ENCODE results near the gene RIT2.
A peak's percentile ranks its signal among the peaks of the same experiment; 100 is the strongest.

RIT2 gene

DNA sequence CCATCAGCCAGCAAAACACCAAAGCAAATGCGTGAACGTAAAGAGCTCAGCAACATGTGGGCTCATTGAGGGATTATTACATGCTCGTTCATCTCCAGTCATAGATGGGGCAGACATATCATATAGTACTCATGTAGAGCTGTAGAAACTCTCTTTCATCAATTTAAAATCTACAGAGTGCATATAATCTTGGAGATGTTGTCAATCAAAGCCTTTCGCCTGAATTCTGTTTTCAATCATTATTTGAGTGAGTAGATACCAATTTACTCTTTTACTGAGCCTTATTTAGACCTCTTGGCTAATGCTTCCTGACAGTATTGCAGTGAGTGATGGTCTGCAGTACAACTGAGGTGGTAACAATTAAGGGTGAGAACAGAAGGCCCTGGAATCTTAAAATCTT, 7.0 kb downstream of the RIT2 start:
- DNase-seq: no peak
- intact Hi-C loops (cut with DNase I): no loop called here

DNA sequence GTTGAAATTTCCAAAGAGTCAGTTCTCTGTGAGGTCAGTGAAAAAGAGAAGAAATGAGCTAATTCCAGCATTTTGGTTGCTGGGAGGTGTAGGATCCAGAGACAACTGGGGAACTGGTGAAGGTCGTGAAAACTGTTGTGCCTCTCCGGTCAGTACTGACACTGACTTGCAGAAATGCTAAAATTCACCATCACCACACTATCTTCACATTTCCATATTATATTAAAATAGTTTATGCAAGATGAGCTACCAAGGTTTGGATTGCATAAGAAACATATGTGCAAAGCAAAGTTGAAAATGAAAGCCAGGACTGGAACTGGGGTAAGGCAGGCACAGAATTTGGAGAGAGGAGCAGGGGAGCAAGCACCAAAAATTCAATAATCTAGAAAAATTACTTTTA, 21.8 kb downstream of the RIT2 start:
- intact Hi-C loops (cut with DNase I): no loop called here
- DNase-seq: no peak

DNA sequence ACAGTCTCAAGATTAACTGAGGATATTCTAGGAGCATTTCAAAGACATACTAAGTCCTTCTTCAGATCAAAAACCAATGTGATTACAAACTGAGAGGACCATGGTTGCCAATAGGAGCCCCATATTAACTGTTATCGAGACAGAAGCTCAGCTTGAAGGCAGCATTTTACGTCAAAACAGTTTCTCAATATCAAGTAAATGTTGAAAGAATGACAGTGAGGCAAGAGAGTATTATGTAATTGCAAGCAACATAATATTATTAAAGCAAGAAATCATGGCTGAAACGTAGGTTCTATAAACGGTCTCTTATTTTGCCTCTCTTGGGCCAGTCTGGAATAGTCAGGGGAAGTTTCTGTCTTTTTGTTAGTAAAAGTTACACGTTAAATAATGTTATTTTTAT, 22.9 kb downstream of the RIT2 start:
- no peak for DNase-seq
- intact Hi-C loops (cut with DNase I): no loop called here

- intact Hi-C loops (cut with DNase I): no loop called here
These were observed 34.1 kb downstream of the RIT2 start for GRCh38 chr18:43081396-43081795.

DNA sequence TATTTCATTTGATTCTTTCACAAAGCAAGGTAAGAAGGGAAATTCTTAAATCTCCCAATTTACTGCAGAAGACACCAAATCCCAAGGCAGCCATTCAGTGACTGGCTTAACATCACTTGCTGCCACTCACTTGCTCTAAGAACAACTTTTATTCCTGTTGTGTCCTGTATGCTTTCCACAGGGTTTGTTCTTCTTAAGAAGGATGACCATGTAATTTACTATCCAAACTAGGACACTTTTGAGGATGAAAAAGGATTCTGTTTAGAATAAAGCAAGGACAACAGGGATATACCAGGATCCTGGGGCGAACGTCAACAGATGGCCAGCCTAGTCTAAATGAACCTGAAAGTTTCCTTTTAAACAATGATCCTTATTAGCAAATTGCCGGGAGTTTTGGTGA, 34.8 kb downstream of the RIT2 start:
- DNase-seq: no peak
- intact Hi-C loops (cut with DNase I): no loop called here

More at GRCh38 chr18:43081396-43081795, 34.1 kb downstream of the RIT2 start:
- DNase-seq: no peak

DNA sequence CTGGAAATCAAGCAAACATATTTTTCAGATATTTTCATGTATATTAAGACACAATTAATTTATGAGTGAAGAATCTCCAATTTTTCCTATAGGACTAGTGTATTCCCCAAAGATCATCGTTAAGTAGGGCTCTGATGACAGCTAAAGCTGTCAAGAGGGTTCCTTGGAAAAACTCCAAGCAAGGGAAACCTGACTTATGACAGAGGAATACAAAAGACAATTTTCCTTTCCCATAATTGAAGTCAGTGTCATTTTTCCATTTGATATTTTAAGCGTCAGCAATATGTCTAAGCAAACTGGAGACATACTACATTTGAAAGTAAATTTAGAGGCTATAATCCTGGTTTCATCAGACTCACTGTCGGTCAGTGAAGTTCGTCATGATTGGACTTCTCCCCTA, 36.1 kb downstream of the RIT2 start:
- intact Hi-C loops (cut with DNase I): no loop called here
- DNase-seq: peak in 1 of 42 donors; percentile 33

- intact Hi-C loops (cut with DNase I): no loop called here
- DNase-seq: no peak
These were observed 36.9 kb downstream of the RIT2 start for GRCh38 chr18:43078478-43079092.

DNA sequence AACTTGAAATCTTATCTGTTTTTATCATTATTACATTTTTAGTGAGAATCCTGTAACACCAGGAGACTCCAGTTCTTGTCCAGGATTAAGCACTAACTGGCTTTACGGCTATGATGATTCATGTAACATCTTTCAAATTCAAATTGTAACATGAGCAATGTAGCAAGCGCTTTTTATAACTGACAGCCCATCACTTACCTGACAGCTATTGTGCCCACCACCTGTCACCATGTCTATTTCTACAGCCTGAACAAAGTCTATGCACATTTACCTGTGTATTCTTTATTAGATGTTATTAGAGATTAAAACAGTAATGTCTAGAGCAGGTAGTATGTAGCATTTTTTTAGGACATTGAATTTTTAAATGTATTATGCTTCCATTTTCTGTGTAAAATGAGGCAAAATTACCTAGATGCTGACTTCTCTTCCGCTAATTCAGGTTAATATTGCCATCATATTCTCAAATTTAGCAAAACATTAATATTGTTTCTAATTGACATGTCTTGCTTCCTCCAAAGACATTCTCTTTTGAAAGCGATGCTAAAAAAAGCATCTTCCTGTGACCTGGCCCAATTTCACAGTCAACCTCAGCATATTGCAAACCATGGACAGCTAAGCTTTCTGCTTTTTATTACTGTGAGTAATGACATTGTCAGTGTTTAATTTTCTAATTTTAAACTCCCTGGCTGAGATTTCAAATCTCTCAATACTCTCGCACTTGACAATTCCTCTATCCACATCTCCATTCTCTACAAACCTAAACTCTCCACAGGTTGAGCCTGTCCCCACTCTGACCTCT, 37.8 kb downstream of the RIT2 start:
- peak in 18 of 42 donors; percentile 6 to 76 (median 28) for DNase-seq
- intact Hi-C loops (cut with DNase I): no loop called here

DNA sequence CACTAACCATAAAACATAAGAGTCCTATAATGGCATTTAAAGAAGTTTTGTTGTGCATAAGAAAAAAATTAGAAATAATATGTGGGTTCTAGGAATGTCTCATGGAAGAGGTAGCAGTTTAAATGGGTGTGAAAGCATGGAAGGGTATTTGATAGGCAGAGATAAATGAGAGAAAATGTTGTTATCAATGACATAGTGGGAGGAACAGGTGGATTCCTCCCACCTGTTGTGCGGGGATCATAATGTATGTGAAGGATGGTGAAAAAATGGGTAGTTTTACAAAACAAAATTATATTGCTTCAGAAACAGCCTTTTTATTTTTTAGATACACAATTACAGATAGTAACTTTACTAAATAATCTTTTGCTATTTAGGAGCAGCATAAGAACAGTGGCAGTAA, 41.7 kb downstream of the RIT2 start:
- intact Hi-C loops (cut with DNase I): no loop called here
- DNase-seq: no peak

GRCh38 chr18:43068781-43069180, 46.7 kb downstream of the RIT2 start:
- no peak for DNase-seq
- intact Hi-C loops (cut with DNase I): no loop called here

DNA sequence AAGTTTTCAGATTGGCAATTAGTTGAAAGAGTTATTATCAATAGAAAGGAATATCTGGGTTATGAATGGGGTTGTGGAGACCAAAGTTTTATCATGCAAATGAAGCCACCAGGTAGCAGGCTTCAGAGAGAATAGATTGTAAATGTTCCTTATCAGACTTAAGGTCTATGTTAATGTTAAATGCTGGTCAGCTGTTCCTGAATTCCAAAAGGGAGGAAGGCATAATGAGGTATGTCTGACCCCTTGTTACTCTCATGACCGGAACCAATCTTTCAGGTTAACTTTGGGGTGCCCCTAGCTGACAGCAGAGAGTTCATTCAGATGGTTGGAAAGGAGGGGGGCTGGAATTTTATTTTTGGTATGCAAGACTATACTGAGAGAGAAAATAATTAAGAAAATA, 47.9 kb downstream of the RIT2 start:
- no peak for DNase-seq
- intact Hi-C loops (cut with DNase I): no loop called here

- intact Hi-C loops (cut with DNase I): no loop called here
- DNase-seq: peak; percentile 10 to 87 (median 46)
These were observed 53.7 kb downstream of the RIT2 start for GRCh38 chr18:43061816-43062215.

DNA sequence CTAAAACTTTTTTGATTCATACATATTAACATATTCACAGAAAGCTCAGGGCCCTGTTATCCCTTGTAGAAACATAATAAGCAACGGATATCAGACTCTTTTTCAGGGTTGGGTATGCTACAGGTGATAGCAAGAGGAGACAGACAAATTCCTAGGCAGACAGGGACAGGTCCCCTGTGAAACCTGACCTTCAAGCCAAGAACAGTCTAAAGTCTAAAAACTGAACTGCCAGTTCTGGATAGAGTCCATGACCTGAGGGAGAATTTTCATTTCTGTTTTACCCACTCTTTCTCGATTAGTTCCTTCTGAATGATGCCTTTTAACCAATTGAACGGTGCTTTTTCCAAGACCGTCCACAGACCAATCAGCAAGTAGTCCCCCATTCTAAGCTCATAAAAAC, 54.2 kb downstream of the RIT2 start:
- no peak for DNase-seq
- intact Hi-C loops (cut with DNase I): no loop called here

- DNase-seq: no peak
- intact Hi-C loops (cut with DNase I): no loop called here
These were observed 55.5 kb downstream of the RIT2 start for GRCh38 chr18:43060020-43060419.

GRCh38 chr18:43054815-43055519, 60.5 kb downstream of the RIT2 start:
- no peak for DNase-seq
- intact Hi-C loops (cut with DNase I): no loop called here

GRCh38 chr18:43049021-43049420, 66.5 kb downstream of the RIT2 start:
- intact Hi-C loops (cut with DNase I): no loop called here
- DNase-seq: no peak

DNA sequence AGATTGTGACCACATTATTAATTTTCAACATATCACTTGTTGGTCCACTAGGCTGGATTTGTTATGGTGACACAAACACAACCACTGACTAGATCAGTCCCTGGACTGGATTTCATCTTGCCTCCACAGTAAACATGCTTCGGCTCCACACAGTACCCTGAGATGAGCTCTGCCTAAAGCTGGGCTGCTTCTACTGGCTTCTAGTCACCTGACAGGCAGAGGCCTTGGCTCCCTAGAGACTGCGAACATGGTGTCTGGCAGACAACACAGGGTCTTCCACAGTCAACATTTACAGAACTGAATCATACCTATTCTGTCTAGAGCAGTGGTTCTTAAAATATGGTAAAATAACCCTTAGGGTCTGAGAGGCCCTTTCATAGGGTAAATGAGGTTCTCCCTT, 69.2 kb downstream of the RIT2 start:
- DNase-seq: peak in 1 of 42 donors; percentile 5
- intact Hi-C loops (cut with DNase I): no loop called here

DNA sequence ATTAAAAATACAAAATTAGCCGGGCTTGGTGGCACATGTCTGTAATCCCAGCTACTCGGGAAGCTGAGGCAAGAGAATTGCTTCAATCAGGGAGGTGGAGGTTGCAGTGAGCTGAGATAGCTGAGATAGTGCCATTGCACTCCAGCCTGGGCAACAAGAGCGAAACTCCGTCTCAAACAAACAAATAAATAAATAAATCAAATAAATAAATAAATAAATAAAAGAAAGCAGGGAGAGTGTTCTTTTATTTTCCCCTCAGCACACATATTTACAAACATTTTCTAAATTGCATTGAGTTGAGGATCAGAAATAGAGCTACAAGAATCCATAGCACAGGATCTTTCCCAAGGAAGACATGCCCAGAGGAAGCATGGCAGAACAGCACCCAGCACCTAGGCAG, 71.9 kb downstream of the RIT2 start:
- intact Hi-C loops (cut with DNase I): no loop called here
- DNase-seq: no peak

GRCh38 chr18:43040281-43040680, 75.2 kb downstream of the RIT2 start:
- intact Hi-C loops (cut with DNase I): no loop called here
- DNase-seq: no peak

GRCh38 chr18:43034683-43035500, 80.6 kb downstream of the RIT2 start:
- DNase-seq: no peak
- intact Hi-C loops (cut with DNase I): no loop called here
